Right lobe of liver (tissue), 6 donors: Measurements from ENCODE around the gene SEMA3E. TPM values are rescaled to one million over a fixed set of nuclear protein-coding genes. Genes with fewer than 3 reads are reported as not detected.

Source experiments
- ATAC-seq, 4 donors: fragments of 200-7000 bp; cut with Tn5 transposase; one replicate each; pipeline ENCODE4 v1.9.1; 2020; ENCODE audit warnings: mild to moderate bottlenecking in 4 of 4, moderate library complexity in 4 of 4
- DNase-seq, 3 donors: peaks; one replicate each; pipeline ENCODE4 v3.0.0-alpha.2; 2020
- H3K27ac ChIP-seq, 3 donors: fragments of 200-600 bp; one replicate each; pipeline ENCODE4 v1.8.0; 2022
- H3K27me3 ChIP-seq, 2 donors: fragments of 200-600 bp; one replicate each; pipeline ENCODE4 v1.8.0; 2022
- H3K36me3 ChIP-seq, 4 donors: fragments of 200-600 bp; sonication (generic) in 1 of 4; one replicate each; pipeline versions ENCODE4 v1.5.1 to v1.8.0; 2017 to 2022; ENCODE audit warnings: control low read depth in 1 of 4
- H3K4me1 ChIP-seq, 4 donors: fragments of 200-600 bp; sonication (generic) in 1 of 4; one replicate each; pipeline versions ENCODE4 v1.5.1 to v1.8.0; 2017 to 2022; ENCODE audit warnings: control low read depth in 1 of 4
- H3K4me3 ChIP-seq, 3 donors: fragments of 200-600 bp; one replicate each; pipeline ENCODE4 v1.8.0; 2022
- H3K9me3 ChIP-seq, 4 donors: fragments of 200-600 bp; sonication (generic) in 1 of 4; one replicate each; pipeline versions ENCODE4 v1.5.1 to v1.8.0; 2017 to 2022; ENCODE audit warnings: control low read depth in 1 of 4
- CTCF ChIP-seq, 4 donors: fragments of 200-600 bp in 3 of 4; fragments of 450-650 bp in 1 of 4; IDR thresholded peaks; one replicate each; pipeline versions ENCODE4 v1.5.1 to v1.8.0; 2016 to 2022; ENCODE audit warnings: antibody characterized with exemption in 4 of 4, mild to moderate bottlenecking in 2 of 4
- POLR2A ChIP-seq: fragments of 450-650 bp; IDR thresholded peaks from one replicate; pipeline ENCODE4 v1.6.1; 2017; ENCODE audit warnings: antibody characterized with exemption, mild to moderate bottlenecking
- WGBS: methylation state at CpG from one replicate; pipeline ENCODE4 v1.1.6; 2018; ENCODE audit warnings: low coverage, low lambda C conversion rate; ENCODE audit not compliant: insufficient coverage; ENCODE audit errors: missing lambda C conversion rate; 5-methylcytosine and 5-hydroxymethylcytosine counted together
- intact Hi-C, 2 donors: fragments of 100-400 bp; cut with DNase I; formaldehyde crosslinking; loops; one replicate each; pipeline versions ENCODE4 v1.11.2 to v1.14.1; 2022
- total RNA-seq, 6 experiments: library from RNA; depleted of rRNA in 2 of 6; stranded (reverse); fragments of >200 nt in 2 of 6; fragmentation: NEBNext Ultra II Directional in 3 of 6; extraction: Animal tissue kit (Norgen Biotek cat#: 25700) in 3 of 6; gene quantifications; one replicate each; pipeline versions ENCODE4 v1.1.0 to v1.2.4, GENCODE V29; 2016 to 2023
- donor health status: DM: no; HTN: yes; CAD: no.
- donor health status: DM: no; HTN: no; CAD: no.
- donor health status: DM: no; HTN: no; CAD: no.
- donor health status: DM: no; HTN: yes; CAD: no.
- donor health status: DM: no; HTN: yes; CAD: no.

Gene SEMA3E
- total RNA-seq, 6 experiments from 2014 or later: 0.06 to 1.0 (median 0.32) TPM

GRCh38 chr7:83326223-83326622, 322.7 kb downstream of the SEMA3E start:
- intact Hi-C loops: no loop called here
- ATAC-seq (no peak), DNase-seq (no peak)
- Histone ChIP-seq H3K9me3 (no peaks in the 10 kb centered on the region), H3K27me3 (no peaks in the 10 kb centered on the region), H3K4me1 (no peaks in the 10 kb centered on the region), H3K4me3 (no peak overlapping the region), H3K36me3 (no peaks in the 10 kb centered on the region), H3K27ac (no peak overlapping the region)
- TF ChIP-seq CTCF (IDR thresholded peaks at IDR 0.05) (no peak), POLR2A (no peak)
- 27% methylated on average over 2 of the region's 2 CpGs for WGBS

GRCh38 chr7:83325083-83325482, 323.9 kb downstream of the SEMA3E start:
- ATAC-seq (no peak), DNase-seq (no peak)
- TF ChIP-seq CTCF (IDR thresholded peaks at IDR 0.05): no peak
- no peak for TF ChIP-seq POLR2A
- Histone ChIP-seq H3K36me3 (no peaks in the 10 kb centered on the region), H3K27ac (no peak overlapping the region), H3K4me3 (no peak overlapping the region), H3K4me1 (no peaks in the 10 kb centered on the region), H3K27me3 (no peaks in the 10 kb centered on the region), H3K9me3 (no peaks in the 10 kb centered on the region)
- WGBS: 60% methylated on average over 1 of the region's 5 CpGs
- intact Hi-C loops: no loop called here

DNA sequence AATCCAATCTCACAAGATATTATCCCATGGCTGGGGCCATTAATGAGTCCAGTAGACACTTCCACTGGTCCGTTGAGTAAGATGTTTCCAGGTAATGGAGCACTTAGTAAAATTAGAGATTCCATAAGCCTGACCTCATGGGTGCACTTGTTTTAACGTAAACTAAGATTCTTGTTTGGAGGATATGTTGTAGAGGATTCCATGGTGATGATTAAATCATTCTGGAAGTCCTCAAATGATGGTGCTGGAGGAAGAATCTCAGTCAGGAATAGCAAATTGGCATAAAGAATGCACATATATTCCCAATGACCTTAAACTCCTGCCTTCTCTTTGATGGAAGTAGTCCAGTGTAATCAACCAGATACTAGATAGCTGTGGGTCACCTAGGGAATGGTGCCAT, 324.3 kb downstream of the SEMA3E start:
- Histone ChIP-seq H3K27ac (no peak overlapping the region), H3K9me3 (no peaks in the 10 kb centered on the region), H3K4me3 (no peak overlapping the region), H3K36me3 (no peaks in the 10 kb centered on the region), H3K4me1 (no peaks in the 10 kb centered on the region), H3K27me3 (no peaks in the 10 kb centered on the region)
- ATAC-seq (no peak), DNase-seq (no peak)
- intact Hi-C loops: no loop called here
- no peak for TF ChIP-seq CTCF (IDR thresholded peaks at IDR 0.05)
- no peak for TF ChIP-seq POLR2A
- 31% methylated on average over 2 of the region's 2 CpGs for WGBS

- no peak for ATAC-seq
- no peaks in the 10 kb centered on the region for H3K9me3 ChIP-seq
- H3K27ac ChIP-seq: no peak overlapping the region
- H3K27me3 ChIP-seq: no peaks in the 10 kb centered on the region
- DNase-seq: no peak
- intact Hi-C loops: no loop called here
- H3K4me1 ChIP-seq: no peaks in the 10 kb centered on the region
- TF ChIP-seq CTCF (IDR thresholded peaks at IDR 0.05) (no peak), POLR2A (no peak)
- H3K36me3 ChIP-seq: no peaks in the 10 kb centered on the region
- 45% methylated on average over 1 of the region's 1 CpG for WGBS
- H3K4me3 ChIP-seq: no peak overlapping the region
These were observed 327.9 kb downstream of the SEMA3E start for GRCh38 chr7:83321011-83321410.

DNA sequence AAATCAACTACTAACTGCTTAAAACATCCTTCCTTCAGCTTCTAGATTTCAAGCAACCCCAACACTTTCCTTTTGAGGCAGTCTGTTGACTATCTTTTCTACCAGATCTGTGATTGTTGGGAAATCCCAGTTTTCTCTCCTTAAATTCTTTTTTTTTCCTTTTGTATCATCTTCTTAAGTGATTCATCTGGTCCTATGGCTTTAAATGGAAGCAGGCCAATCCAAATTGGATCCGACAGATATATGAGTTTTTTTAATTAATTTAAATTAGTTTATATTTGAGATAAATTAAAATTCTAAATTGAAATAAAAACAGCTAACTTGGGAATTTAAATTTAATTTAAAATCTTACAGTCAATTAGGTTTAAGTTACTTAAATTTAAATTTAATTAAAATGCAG, 335.0 kb downstream of the SEMA3E start:
- Histone ChIP-seq H3K27ac (no peak overlapping the region), H3K4me3 (no peak overlapping the region), H3K36me3 (no peaks in the 10 kb centered on the region), H3K27me3 (no peaks in the 10 kb centered on the region), H3K4me1 (no peaks in the 10 kb centered on the region), H3K9me3 (no peaks in the 10 kb centered on the region)
- no peak for DNase-seq
- TF ChIP-seq CTCF (IDR thresholded peaks at IDR 0.05): no peak
- TF ChIP-seq POLR2A: no peak
- no peak for ATAC-seq
- intact Hi-C loops: no loop called here
- 30% methylated on average over 1 of the region's 1 CpG for WGBS
